SK-N-SH (cell line): Measurements from ENCODE around the gene KLHL2. TPM values are rescaled to one million over a fixed set of nuclear protein-coding genes. Genes with fewer than 3 reads are reported as not detected.

Source experiments
- CTCF ChIA-PET: fragments of 300-600, 350-600 bp; formaldehyde crosslinking; extraction: SDS; loops from one replicate; lab custom pipeline; 2021; lab: Yijun Ruan, JAX
- POLR2A ChIA-PET: fragments of 350-600 bp; sonication (Branson Sonifier 250); formaldehyde crosslinking; extraction: SDS; loops from one replicate; lab custom pipeline; 2020; ENCODE audit warnings: antibody characterized with exemption, inconsistent platforms; lab: Yijun Ruan, JAX
- DNase-seq: peaks from one replicate; pipeline ENCODE4 v3.0.0; 2012
- H2AFZ ChIP-seq: fragments of 200-600 bp; sonication (generic); 2 replicates; pipeline ENCODE4 v1.8.1; 2016; ENCODE audit warnings: antibody characterized with exemption, mild to moderate bottlenecking, low read depth
- H3F3A ChIP-seq: fragments of 200-600 bp; sonication (generic); replicated peaks from 2 replicates; pipeline ENCODE3; 2016; ENCODE audit warnings: antibody characterized with exemption, mild to moderate bottlenecking; ENCODE audit not compliant: insufficient read depth
- H3K27ac ChIP-seq, 2 experiments: fragments of 200-500 bp in 1 of 2; fragments of 200-600 bp in 1 of 2; sonication (Bioruptor generic) in 1 of 2; sonication (generic), shearing (Covaris generic) in 1 of 2; 2 replicates each; pipeline versions ENCODE4 v1.5.1 to v1.6.1; 2014 to 2016; ENCODE audit warnings: low read depth in 2 of 2, inconsistent platforms in 1 of 2, low read length in 1 of 2, mild to moderate bottlenecking in 1 of 2, mixed read lengths in 1 of 2
- H3K27me3 ChIP-seq: fragments of 200-600 bp; sonication (generic), shearing (Covaris generic); 2 replicates; pipeline ENCODE4 v1.6.1; 2016; ENCODE audit warnings: mixed run types; ENCODE audit not compliant: insufficient read depth
- H3K36me3 ChIP-seq, 2 experiments: fragments of 200-500 bp in 1 of 2; fragments of 200-600 bp in 1 of 2; sonication (Bioruptor generic) in 1 of 2; sonication (generic) in 1 of 2; replicated peaks in 1 of 2; 2 replicates each; pipeline versions ENCODE3 to v1.5.1; 2014 to 2016; ENCODE audit warnings: low read length in 1 of 2, mild to moderate bottlenecking in 1 of 2; ENCODE audit not compliant: insufficient read depth in 2 of 2, control insufficient read depth in 1 of 2
- H3K4me1 ChIP-seq, 2 experiments: fragments of 200-500 bp in 1 of 2; fragments of 200-600 bp in 1 of 2; sonication (Bioruptor generic) in 1 of 2; sonication (generic), shearing (Covaris generic) in 1 of 2; 2 replicates each; pipeline versions ENCODE4 v1.5.1 to v1.6.1; 2014 to 2016; ENCODE audit warnings: low read depth in 1 of 2, low read length in 1 of 2, mixed run types in 1 of 2; ENCODE audit not compliant: insufficient read depth in 2 of 2, control insufficient read depth in 1 of 2
- H3K4me2 ChIP-seq: fragments of 200-600 bp; sonication (generic), shearing (Covaris generic); 2 replicates; pipeline ENCODE4 v1.6.1; 2017; ENCODE audit warnings: mixed run types
- H3K4me3 ChIP-seq, 2 experiments: fragments of 200-500 bp in 1 of 2; fragments of 200-600 bp in 1 of 2; sonication (Bioruptor generic) in 1 of 2; sonication (generic), shearing (Covaris generic) in 1 of 2; 2 replicates each; pipeline versions ENCODE4 v1.5.1 to v1.8.1; 2014 to 2016; ENCODE audit warnings: low read depth in 2 of 2, inconsistent platforms in 1 of 2, low read length in 1 of 2, mild to moderate bottlenecking in 1 of 2, mixed read lengths in 1 of 2, moderate library complexity in 1 of 2
- H3K79me2 ChIP-seq: fragments of 200-600 bp; sonication (generic); 2 replicates; pipeline ENCODE4 v1.8.1; 2017; ENCODE audit warnings: mild to moderate bottlenecking; ENCODE audit not compliant: insufficient read depth
- H3K9ac ChIP-seq: fragments of 200-600 bp; sonication (generic); 2 replicates; pipeline ENCODE4 v1.6.1; 2017; ENCODE audit warnings: mixed run types
- H3K9me2 ChIP-seq: fragments of 200-600 bp; sonication (generic); 2 replicates; pipeline ENCODE4 v1.6.1; 2017; ENCODE audit warnings: mixed run types
- H3K9me3 ChIP-seq: fragments of 200-600 bp; sonication (generic); 2 replicates; pipeline ENCODE4 v1.6.1; 2017; ENCODE audit warnings: mixed run types, mild to moderate bottlenecking, moderate library complexity
- H4K20me1 ChIP-seq: fragments of 200-600 bp; sonication (generic); 2 replicates; pipeline ENCODE4 v1.6.1; 2017; ENCODE audit warnings: mild to moderate bottlenecking, mixed run types; ENCODE audit not compliant: insufficient read depth
- CHD2 ChIP-seq: fragments of 150-350 bp; IDR thresholded peaks from 2 replicates; pipeline ENCODE4 v1.6.1; 2018; ENCODE audit warnings: low read length; ENCODE audit not compliant: partially characterized antibody
- ELF1 ChIP-seq: IDR thresholded peaks from 2 replicates; pipeline ENCODE4 v1.4.0; 2012
- EZH2phosphoT487 ChIP-seq: fragments of 200-600 bp; sonication (generic); IDR thresholded peaks from 2 replicates; pipeline ENCODE4 v1.6.1; 2017; ENCODE audit warnings: low read depth, mixed run types, mild to moderate bottlenecking, antibody characterized with exemption, moderate library complexity, borderline replicate concordance
- FOSL2 ChIP-seq: IDR thresholded peaks from 2 replicates; pipeline ENCODE4 v1.4.0; 2012; ENCODE audit warnings: low read depth, mild to moderate bottlenecking, moderate library complexity, borderline replicate concordance
- FOXJ3 ChIP-seq: sonication (generic); formaldehyde crosslinking; IDR thresholded peaks from 2 replicates; pipeline ENCODE4 v1.5.1; 2020; ENCODE audit warnings: mild to moderate bottlenecking, missing genetic modification reagents
- FOXM1 ChIP-seq: IDR thresholded peaks from 2 replicates; pipeline ENCODE4 v1.4.0; 2012; ENCODE audit warnings: low read depth, mild to moderate bottlenecking
- GATA2 ChIP-seq: sonication (generic); formaldehyde crosslinking; IDR thresholded peaks from 2 replicates; pipeline ENCODE4 v1.5.0; 2020; ENCODE audit warnings: mild to moderate bottlenecking, missing genetic modification reagents
- MEF2A ChIP-seq: IDR thresholded peaks from 2 replicates; pipeline ENCODE4 v1.4.0; 2012; ENCODE audit warnings: low read depth, borderline replicate concordance
- MXI1 ChIP-seq: IDR thresholded peaks from 2 replicates; pipeline ENCODE4 v1.6.1; 2012; ENCODE audit warnings: mild to moderate bottlenecking, low read depth, low read length, improper control_type of control experiment
- NRF1 ChIP-seq: IDR thresholded peaks from 2 replicates; pipeline ENCODE4 v1.6.1; 2012; ENCODE audit warnings: low read depth, mild to moderate bottlenecking, low read length
- RXRA ChIP-seq: IDR thresholded peaks from 2 replicates; pipeline ENCODE4 v1.4.0; 2012; ENCODE audit warnings: low read depth, mild to moderate bottlenecking, borderline replicate concordance
- SMC3 ChIP-seq: IDR thresholded peaks from 2 replicates; pipeline ENCODE4 v1.6.1; 2012; ENCODE audit warnings: low read depth, low read length, improper control_type of control experiment
- TAF1 ChIP-seq: IDR thresholded peaks from 2 replicates; pipeline ENCODE4 v1.6.1; 2012; ENCODE audit warnings: low read depth, mild to moderate bottlenecking, low read length, moderate library complexity, borderline replicate concordance
- TEAD4 ChIP-seq: IDR thresholded peaks from 2 replicates; pipeline ENCODE4 v1.4.0; 2012; ENCODE audit warnings: mild to moderate bottlenecking, borderline replicate concordance; ENCODE audit not compliant: insufficient read depth
- ZBTB33 ChIP-seq: IDR thresholded peaks from 2 replicates; pipeline ENCODE4 v1.4.0; 2012; ENCODE audit warnings: low read depth, borderline replicate concordance
- WGBS: methylation state at CpG from one replicate; pipeline ENCODE4 v1.1.6; 2017; ENCODE audit warnings: low lambda C conversion rate; 5-methylcytosine and 5-hydroxymethylcytosine counted together
- polyA plus RNA-seq, 3 experiments: library from polyadenylated mRNA; depleted of rRNA; stranded (reverse); fragments of >200 nt; gene quantifications; 2 replicates each; pipeline ENCODE4 v1.2.3, GENCODE V29; 2012
- TF ChIP-seq, protein P1 (sequence below): fragments of 150-350 bp; IDR thresholded peaks from 2 replicates; pipeline ENCODE4 v1.6.1; 2016; ENCODE audit warnings: mild to moderate bottlenecking, low read depth, low read length
- TF ChIP-seq, protein P2 (sequence below): IDR thresholded peaks from 2 replicates; pipeline ENCODE4 v1.4.0; 2012; ENCODE audit warnings: low read depth, borderline replicate concordance
- TF ChIP-seq, protein P3 (sequence below): IDR thresholded peaks from 2 replicates; pipeline ENCODE4 v1.6.1; 2012; ENCODE audit warnings: mild to moderate bottlenecking, low read depth, low read length, moderate library complexity

The KLHL2 gene
- polyA plus RNA-seq, 1 of the 3 experiments (the other 2 are of a cell fraction) = 25.0 TPM

- H3K4me1 ChIP-seq = no peaks in the 10 kb centered on the region
- ChIA-PET POLR2A (no interaction called here), CTCF (no interaction called here)
- DNase-seq = no peak
- H3K9me2 ChIP-seq = no peaks in the 10 kb centered on the region
- 55% methylated on average over 5 of the region's 5 CpGs for WGBS
- no peak overlapping the region for H3K4me2 ChIP-seq
- H4K20me1 ChIP-seq = no peaks in the 10 kb centered on the region
- no peak overlapping the region for H3K9ac ChIP-seq
- no peaks in the 10 kb centered on the region for H3K9me3 ChIP-seq
- no peaks in the 10 kb centered on the region for H3K36me3 ChIP-seq
- H3K79me2 ChIP-seq = no peaks in the 10 kb centered on the region
- H3K27ac ChIP-seq = no peak overlapping the region
- no peak overlapping the region for H2AFZ ChIP-seq
- TF ChIP-seq SMC3 = no peak
- no peak for TF ChIP-seq ELF1
- no peak for TF ChIP-seq EZH2phosphoT487
- TF ChIP-seq TEAD4 = no peak
- no peak for TF ChIP-seq MEF2A
- TF ChIP-seq FOXM1 = no peak
- TF ChIP-seq ZBTB33 = no peak
- no peak for TF ChIP-seq FOXJ3 (CRISPR knock-in tag)
- TF ChIP-seq MXI1 = no peak
- TF ChIP-seq, protein P1, sequence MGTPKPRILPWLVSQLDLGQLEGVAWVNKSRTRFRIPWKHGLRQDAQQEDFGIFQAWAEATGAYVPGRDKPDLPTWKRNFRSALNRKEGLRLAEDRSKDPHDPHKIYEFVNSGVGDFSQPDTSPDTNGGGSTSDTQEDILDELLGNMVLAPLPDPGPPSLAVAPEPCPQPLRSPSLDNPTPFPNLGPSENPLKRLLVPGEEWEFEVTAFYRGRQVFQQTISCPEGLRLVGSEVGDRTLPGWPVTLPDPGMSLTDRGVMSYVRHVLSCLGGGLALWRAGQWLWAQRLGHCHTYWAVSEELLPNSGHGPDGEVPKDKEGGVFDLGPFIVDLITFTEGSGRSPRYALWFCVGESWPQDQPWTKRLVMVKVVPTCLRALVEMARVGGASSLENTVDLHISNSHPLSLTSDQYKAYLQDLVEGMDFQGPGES = no peak
- TF ChIP-seq, protein P2, sequence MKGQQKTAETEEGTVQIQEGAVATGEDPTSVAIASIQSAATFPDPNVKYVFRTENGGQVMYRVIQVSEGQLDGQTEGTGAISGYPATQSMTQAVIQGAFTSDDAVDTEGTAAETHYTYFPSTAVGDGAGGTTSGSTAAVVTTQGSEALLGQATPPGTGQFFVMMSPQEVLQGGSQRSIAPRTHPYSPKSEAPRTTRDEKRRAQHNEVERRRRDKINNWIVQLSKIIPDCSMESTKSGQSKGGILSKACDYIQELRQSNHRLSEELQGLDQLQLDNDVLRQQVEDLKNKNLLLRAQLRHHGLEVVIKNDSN = no peak
- no peak for TF ChIP-seq NRF1
- TF ChIP-seq CHD2 = no peak
- H3F3A ChIP-seq = no peaks in the 10 kb centered on the region
- H3K4me3 ChIP-seq = no peak overlapping the region
- H3K27me3 ChIP-seq = no peaks in the 10 kb centered on the region
These were observed 162.2 kb downstream of the KLHL2 start for GRCh38 chr4:165369522-165369921.

DNA sequence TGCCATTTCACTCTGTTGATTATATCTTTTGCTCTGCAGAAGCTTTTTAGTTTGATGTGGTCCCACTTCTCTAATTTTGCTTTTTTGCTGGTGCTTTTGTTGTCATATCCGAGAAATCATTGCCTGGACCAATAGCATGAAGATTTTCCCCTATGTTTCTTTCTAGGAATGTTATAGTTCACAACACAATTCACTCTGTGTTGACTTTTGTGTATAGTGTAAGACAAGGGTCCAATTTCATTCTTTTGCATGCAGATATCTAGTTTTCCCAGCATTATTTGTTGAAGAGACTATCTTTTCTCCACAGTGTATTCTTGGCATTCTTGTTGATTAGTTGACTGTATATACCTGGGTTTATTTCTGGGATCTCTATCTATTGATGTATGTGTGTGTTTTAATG lies 163.2 kb downstream of the KLHL2 start:
- H3K9me2 ChIP-seq = no peaks in the 10 kb centered on the region
- ChIA-PET CTCF (interaction anchor here (0.6 to 1.3 kb wide), 2 partner anchors 83 to 239 kb away, joined by 3 read pairs; no protein-coding TSS in a partner anchor), POLR2A (no interaction called here)
- H3F3A ChIP-seq = no peaks in the 10 kb centered on the region
- no peaks in the 10 kb centered on the region for H4K20me1 ChIP-seq
- no peak overlapping the region for H3K27ac ChIP-seq
- no peak overlapping the region for H3K4me2 ChIP-seq
- 28% methylated on average over 1 of the region's 1 CpG for WGBS
- H3K4me3 ChIP-seq = no peak overlapping the region
- H3K79me2 ChIP-seq = no peaks in the 10 kb centered on the region
- H3K36me3 ChIP-seq = no peaks in the 10 kb centered on the region
- no peak overlapping the region for H2AFZ ChIP-seq
- H3K4me1 ChIP-seq = no peaks in the 10 kb centered on the region
- no peak overlapping the region for H3K9ac ChIP-seq
- no peaks in the 10 kb centered on the region for H3K27me3 ChIP-seq
- H3K9me3 ChIP-seq = no peaks in the 10 kb centered on the region
- DNase-seq = no peak
- TF ChIP-seq GATA2 (CRISPR knock-in tag) (no peak), EZH2phosphoT487 (no peak), SMC3 (no peak), CHD2 (no peak), FOSL2 (no peak), TAF1 (no peak), NRF1 (no peak), ELF1 (no peak), RXRA (no peak)
- TF ChIP-seq, protein P3, sequence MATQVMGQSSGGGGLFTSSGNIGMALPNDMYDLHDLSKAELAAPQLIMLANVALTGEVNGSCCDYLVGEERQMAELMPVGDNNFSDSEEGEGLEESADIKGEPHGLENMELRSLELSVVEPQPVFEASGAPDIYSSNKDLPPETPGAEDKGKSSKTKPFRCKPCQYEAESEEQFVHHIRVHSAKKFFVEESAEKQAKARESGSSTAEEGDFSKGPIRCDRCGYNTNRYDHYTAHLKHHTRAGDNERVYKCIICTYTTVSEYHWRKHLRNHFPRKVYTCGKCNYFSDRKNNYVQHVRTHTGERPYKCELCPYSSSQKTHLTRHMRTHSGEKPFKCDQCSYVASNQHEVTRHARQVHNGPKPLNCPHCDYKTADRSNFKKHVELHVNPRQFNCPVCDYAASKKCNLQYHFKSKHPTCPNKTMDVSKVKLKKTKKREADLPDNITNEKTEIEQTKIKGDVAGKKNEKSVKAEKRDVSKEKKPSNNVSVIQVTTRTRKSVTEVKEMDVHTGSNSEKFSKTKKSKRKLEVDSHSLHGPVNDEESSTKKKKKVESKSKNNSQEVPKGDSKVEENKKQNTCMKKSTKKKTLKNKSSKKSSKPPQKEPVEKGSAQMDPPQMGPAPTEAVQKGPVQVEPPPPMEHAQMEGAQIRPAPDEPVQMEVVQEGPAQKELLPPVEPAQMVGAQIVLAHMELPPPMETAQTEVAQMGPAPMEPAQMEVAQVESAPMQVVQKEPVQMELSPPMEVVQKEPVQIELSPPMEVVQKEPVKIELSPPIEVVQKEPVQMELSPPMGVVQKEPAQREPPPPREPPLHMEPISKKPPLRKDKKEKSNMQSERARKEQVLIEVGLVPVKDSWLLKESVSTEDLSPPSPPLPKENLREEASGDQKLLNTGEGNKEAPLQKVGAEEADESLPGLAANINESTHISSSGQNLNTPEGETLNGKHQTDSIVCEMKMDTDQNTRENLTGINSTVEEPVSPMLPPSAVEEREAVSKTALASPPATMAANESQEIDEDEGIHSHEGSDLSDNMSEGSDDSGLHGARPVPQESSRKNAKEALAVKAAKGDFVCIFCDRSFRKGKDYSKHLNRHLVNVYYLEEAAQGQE = no peak
- TF ChIP-seq, protein P1 = no peak
